B cell (primary cell): ENCODE results near the gene RNASE13.

ENCODE experiments used
- CTCF ChIP-seq: fragments of 200-600 bp; IDR thresholded peaks from one replicate; pipeline ENCODE4 v1.8.0; 2022; ENCODE audit warnings: antibody characterized with exemption, mild to moderate bottlenecking
- EZH2 ChIP-seq: IDR thresholded peaks from 2 replicates; pipeline ENCODE4 v1.6.1; 2012; ENCODE audit warnings: borderline replicate concordance, low read depth, mild to moderate bottlenecking, moderate library complexity, low read length; ENCODE audit not compliant: insufficient read depth, poor library complexity, severe bottlenecking

GRCh38 chr14:20989471-20989786 lies 45.2 kb downstream of the RNASE13 start:
- TF ChIP-seq CTCF (no peak), EZH2 (no peak)
